ENCODE data around the gene SLC35F3.

The SLC35F3 gene

DNA sequence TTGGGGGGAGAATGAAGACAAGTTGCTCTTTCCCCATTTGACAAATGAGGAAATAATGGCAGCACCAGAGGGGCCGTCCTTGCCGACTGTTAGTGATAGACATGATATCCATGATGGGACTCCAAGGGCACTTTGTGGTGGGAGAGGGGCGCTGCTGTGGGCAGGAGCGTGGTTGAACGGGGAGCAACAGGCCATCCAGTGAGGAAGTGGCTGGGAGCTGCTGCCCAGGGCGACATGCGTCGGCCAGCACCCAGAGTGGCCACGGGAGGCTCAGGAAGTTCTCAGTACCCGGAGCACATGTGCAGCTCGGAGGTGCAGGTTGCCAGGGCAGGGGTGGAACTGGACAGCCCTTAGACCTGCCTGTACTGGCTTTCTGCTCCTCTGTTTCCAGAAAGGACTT, 71.0 kb downstream of the SLC35F3 start:
- DNase-seq = no peak

DNA sequence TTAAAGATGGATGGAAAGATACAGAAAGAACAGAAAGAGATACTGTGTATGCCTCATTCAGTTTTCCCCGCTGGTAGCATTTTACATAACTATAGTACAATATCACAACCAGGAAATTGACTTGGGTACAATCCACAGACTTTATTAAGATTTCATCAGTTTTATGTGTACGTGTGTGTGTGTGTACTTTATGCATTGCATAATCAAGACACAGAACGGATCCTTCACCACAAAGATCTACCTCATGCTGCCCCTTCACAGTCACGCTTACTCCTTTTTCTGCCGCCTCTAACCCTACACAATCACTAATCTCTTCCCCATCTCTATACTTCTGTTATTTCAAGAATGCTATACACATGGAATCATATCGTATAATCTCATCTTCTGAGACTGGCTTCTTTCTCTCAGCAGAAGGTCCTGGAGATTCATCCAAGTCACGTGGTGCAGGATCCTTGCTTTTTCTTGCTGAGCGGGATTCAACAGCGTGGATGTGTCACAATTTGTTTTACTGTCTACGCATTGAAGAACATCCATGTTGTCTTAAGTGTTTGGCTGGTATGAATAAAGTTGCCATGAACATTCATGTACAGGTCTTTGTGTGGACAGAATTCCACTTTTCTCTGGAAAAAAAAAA, 76.7 kb downstream of the SLC35F3 start:
- no peak for DNase-seq

DNA sequence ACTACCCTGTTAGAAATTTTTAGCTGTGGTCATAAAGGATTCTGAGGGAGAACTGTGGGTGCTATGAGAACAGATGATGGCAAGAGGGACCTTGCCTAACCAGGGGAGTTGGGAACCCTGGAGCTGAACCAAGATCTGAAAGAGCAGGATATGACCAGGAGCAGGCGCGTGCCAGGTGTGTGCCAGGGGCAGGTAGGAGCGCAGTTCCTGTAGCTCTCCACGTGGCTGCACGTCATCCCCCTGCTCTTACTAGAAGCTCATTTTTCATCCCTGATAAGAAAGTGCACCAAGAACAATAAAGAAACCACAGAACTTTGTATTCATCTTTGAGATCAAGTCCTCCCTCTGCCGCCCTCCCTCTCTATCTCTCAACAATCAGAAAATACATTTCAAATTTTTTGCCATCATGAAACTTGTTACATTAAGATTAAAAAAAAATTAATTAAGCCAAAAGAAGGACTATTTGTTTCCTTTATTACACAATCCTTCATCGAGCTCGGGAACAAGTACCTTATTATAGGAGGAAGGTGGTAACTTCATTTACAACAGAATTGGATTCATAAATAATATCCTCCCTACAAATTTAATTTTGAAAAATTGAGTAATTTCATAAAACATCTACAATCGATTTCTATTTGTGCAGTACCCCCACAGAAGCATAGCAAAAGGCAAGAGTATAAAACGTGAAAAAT, 78.5 kb downstream of the SLC35F3 start:
- DNase-seq = no peak

- DNase-seq = no peak
Measured at GRCh38 chr1:233983811-233984210, 79.3 kb downstream of the SLC35F3 start.

- DNase-seq = no peak
Measured at GRCh38 chr1:233988963-233989696, 84.7 kb downstream of the SLC35F3 start.

GRCh38 chr1:233990486-233990885, 86.0 kb downstream of the SLC35F3 start:
- no peak for DNase-seq

DNA sequence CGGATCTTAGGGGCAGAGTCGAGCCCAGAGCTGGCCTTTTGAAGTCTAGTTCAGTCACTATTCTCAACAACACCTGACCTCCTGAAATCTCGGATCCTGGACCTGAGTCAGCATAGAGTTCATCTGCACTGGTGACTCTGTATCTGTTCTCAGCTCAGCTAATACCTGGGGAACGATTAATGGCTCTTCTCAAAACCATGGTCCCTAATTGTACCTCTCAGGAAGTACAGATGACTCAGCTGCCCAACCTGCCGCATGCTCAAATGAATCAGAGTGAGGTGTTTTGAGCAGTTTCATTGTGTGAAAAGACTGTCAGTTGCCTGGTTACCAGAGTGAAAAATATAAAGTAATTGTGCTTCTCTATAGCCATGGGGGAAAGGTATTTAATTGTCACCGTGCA, 89.2 kb downstream of the SLC35F3 start:
- DNase-seq = no peak

DNA sequence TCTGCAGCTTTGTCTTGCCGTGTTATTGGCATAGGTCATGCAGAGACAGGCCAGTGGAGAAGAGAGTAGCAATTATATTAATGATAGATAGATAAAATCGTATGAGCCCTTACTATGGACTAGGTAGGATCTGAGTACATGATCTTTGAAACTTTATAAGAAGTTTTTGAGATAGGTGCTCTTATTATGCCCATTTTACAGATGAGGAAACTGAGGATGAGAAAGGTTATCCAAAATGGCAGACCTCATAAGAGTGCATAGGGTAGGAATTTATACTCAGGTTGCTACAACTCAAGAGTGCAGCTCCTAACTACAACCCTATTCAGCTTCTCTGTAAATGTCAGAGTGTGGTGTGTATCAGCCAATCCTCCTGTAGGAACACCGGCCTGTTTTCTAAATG, 89.6 kb downstream of the SLC35F3 start:
- no peak for DNase-seq

DNA sequence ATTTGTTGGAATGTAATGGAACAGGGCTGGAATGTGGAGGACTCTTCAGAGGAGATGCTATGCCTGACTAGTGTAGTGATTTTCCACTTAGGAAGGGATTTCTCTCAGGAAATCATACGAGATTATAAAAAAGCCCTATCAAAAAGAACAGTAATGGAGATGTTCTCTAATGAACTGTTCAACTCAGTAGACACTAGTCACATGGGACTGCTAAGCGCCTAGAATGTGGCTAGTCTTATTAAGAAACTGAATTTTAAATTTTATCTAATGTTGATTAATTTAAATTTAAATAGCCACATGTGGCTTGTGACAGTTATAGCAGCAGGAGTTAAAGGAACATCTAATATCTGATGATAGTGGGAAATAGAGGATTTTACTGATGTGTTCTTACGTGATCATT, 94.0 kb downstream of the SLC35F3 start:
- DNase-seq = no peak

DNA sequence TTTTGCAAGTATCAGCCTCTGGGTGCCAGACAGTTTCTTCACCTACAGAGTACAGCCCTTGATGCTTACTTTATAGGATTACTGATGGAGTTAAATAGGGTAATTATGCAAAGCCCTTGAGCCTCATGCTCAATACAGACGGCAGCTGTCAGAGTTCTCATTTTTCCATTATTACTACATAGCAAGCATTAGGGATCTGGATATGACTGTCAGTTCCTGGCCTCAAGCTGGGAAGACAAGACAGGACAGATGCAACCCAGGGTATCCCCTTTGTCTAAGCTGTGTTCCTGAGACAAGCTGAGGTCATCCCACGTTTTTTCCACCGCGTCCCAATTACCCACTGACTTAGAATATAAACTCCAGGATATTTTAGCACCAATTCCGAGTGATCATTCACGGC, 94.4 kb downstream of the SLC35F3 start:
- no peak for DNase-seq

DNA sequence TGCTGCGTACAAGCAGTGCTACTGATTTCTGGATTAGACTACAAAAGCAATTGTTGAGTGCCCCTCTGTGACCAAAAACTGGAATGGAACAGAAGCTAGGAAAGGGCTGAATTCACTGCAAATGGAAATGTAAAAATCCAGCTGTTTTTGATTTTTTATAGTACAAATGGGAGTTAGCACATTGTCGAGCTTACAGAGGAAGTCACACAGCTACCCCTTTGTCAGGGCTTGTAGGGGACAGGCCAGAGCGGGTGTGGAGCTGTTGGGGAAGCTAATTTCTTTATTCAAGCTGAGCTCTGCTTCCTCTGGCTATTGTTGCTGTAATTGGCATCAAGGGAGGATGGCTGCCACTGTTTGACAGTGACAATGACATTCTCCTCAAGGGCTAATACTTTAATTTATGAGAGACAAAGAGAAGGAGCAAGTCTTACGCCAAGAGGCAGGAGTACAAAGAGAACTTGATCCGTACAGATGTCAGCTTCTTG, 96.1 kb downstream of the SLC35F3 start:
- no peak for DNase-seq

DNA sequence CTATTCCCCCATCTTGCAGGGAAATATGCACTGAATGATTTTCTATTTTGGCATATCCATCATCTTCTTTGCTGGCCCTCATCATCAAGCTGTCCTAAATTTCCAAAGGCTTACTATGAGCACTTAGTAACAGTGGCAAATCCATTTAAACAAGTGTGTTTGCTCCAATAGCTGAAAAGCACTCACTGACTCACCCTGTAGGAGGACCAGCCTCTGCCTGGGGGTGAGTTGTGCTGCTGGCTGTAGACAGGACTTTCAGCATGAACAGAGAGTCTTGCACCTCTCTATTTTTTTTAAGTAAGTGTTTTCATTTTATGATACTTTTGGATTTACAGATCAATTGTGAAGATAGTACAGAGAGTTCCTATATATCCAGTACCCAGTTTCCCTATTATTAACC, 97.3 kb downstream of the SLC35F3 start:
- no peak for DNase-seq

DNA sequence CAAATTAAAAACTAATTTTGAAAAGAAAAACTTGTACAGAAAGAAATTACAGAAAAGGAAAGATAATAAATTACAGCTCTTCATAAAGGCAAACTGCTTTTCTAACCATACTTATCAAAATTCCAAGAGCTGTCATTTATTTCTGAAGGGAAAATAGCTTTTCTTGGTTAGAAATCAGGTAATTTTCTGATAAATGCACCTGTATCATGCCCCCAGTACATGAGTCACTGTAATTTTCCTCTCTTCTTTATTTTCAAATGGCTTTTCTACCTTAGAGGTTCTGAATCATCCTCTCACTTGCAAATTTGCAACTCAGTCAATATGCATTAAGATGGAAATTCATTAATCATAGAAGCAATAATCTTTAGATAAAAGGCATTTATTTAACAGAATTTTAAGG, 100.1 kb downstream of the SLC35F3 start:
- DNase-seq = no peak

- DNase-seq = no peak
Measured at GRCh38 chr1:234007684-234008083, 103.2 kb downstream of the SLC35F3 start.

GRCh38 chr1:234008591-234008990, 104.1 kb downstream of the SLC35F3 start:
- no peak for DNase-seq

- no peak for DNase-seq
Measured at GRCh38 chr1:234009668-234010067, 105.2 kb downstream of the SLC35F3 start.

- no peak for DNase-seq
Measured at GRCh38 chr1:234014208-234014607, 109.7 kb downstream of the SLC35F3 start.

GRCh38 chr1:234018816-234019215, 114.3 kb downstream of the SLC35F3 start:
- DNase-seq = no peak

DNA sequence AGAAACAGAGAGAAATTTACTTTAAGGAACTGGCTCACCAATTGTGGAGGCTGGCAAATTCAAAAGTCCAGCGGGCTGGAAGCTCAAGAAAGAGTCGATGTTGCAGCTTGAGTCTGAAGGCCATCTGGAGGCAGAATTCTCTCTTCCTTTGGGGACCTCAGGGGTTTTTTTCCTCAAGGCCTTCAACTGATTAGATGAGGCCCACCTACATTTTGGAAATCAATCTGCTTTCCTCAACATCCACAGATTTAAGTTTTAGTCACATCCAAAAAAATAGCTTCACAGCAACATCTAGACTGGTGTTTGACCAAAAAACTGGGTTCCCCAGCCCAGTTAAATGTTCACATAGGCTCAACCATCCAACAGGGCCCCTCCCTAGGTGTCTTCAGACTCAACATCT, 114.9 kb downstream of the SLC35F3 start:
- no peak for DNase-seq

DNA sequence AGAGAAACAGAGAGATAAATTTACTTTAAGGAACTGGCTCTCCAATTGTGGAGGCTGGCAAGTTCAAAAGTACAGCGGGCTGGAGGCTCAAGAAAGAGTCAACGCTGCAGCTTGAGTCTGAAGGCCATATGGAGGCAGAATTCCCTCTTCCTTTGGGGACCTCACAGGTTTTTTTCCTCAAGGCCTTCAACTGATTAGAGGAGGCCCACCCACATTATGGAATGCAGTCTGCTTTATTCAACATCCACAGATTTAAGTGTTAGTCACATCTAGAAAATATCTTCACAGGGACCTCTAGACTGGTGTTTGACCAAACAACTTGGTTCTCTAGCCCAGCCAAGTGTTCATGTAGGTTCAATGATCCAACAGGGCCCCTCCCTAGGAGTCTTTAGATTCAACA, 117.8 kb downstream of the SLC35F3 start:
- no peak for DNase-seq

DNA sequence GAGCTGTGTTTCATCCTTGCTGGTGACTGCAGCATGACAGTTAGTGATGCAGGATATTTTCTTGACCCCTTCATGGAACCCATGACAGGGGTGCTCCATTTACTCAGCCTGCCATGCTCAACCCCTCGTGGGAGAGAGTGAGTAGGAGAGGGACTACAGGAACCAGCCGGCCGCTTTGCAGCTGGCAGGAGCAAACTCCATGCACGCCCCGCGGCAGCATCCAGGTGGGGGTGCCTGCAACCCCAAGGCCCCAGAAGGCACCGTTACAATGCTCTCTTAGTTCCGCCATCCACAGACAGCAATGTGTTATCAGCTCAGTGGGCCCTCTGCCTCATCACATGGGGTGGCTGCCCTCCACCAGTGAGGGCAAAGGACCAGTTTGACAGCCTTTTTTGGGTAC, 135.1 kb downstream of the SLC35F3 start:
- DNase-seq = no peak

DNA sequence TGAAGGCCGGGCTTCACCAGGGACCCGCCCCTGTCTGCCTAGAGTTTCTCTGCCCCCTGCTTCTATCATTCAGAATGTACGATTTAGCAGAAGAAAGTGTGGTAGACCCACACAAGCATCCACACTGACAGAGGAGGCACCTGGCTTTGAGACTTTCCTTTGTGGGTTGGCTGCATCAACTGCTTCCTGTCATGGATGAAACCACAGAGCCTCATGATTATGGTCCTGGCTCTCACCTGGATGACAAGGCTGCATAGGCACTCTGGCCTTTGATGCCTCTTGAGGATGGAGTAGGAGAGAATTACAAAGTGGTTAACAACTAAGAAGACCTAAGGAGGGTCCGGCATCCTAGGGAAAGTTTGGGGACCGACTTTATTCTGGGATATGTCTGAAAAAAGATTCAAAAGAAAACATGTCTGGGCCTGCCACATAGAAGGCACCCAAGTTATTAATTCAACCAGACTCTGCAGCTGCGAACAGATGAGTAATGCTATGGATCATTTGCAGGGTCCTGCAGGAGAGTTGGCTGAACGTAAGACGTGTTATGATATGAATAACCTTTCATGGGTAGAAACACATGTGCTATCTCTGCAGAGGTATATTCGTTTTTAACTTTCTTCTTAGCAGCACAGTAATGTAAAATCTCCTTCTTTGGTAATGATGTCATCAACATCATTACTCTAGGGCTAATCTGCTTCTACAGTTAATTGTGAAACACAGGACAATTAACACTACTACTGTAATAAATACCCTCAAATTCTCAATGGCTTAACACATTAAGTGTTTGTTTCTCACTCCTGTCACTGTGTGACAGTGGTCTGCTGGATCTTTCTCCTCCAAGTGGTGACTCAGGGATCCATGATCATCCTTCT, 136.2 kb downstream of the SLC35F3 start:
- no peak for DNase-seq

DNA sequence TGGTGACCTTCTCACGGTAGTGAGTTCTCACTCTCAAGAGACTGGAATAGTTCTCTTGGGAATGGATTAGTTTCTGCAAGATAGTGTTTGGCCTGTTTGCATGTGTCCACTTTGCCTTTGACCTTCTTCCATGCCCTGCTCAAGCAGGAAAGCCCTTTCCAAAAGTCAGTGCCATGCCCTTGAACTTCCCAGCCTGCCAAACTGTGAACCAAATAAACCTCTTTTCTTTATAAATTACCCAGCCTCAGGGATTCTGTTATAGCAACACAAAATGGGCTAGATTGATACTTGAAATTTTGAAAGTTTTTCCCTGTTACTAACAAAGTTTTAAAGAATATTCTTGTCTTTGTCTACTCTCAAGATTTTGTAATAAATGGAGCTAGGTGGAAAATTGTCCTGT, 139.6 kb downstream of the SLC35F3 start:
- DNase-seq = no peak
